Activated CD4-positive, alpha-beta memory T cell treated with anti-CD3 and anti-CD28 coated beads, Interleukin-2, amount 10 ng/mL, durations not matched to agents 7 days and 5 days (primary cell): ENCODE data around the gene TDRD5. TPM values are rescaled to one million over a fixed set of nuclear protein-coding genes. Genes with fewer than 3 reads are reported as not detected.

ENCODE experiments used
- CTCF ChIA-PET: fragments of 350-600 bp; sonication (Branson Sonifier 250); formaldehyde crosslinking; loops from one replicate; lab custom pipeline; 2021; ENCODE audit warnings: antibody characterized with exemption, inconsistent platforms; lab: Charles Lee
- POLR2A ChIA-PET: fragments of 350-600 bp; sonication (Branson Sonifier 250); formaldehyde crosslinking; loops from one replicate; lab custom pipeline; 2021; ENCODE audit warnings: antibody characterized with exemption; lab: Charles Lee
- DNase-seq: peaks from one replicate; pipeline ENCODE4 v3.0.0-alpha.2; 2020
- H3K27ac Mint-ChIP-seq: one replicate; pipeline ENCODE4 v1.8.0; 2021; ENCODE audit warnings: mild to moderate bottlenecking, mixed read lengths
- H3K27me3 Mint-ChIP-seq: one replicate; pipeline ENCODE4 v1.8.0; 2021; ENCODE audit warnings: mixed read lengths
- H3K36me3 Mint-ChIP-seq: one replicate; pipeline ENCODE4 v1.8.0; 2021; ENCODE audit warnings: low read depth, mixed read lengths
- H3K4me1 Mint-ChIP-seq: one replicate; pipeline ENCODE4 v1.8.0; 2021; ENCODE audit warnings: mixed read lengths
- H3K4me3 Mint-ChIP-seq: one replicate; pipeline ENCODE4 v1.8.0; 2021; ENCODE audit warnings: mild to moderate bottlenecking, mixed read lengths
- H3K9me3 Mint-ChIP-seq: one replicate; pipeline ENCODE4 v1.8.0; 2021; ENCODE audit warnings: mixed read lengths
- total RNA-seq, 2 experiments: library from RNA; stranded (reverse); gene quantifications; one replicate each; pipeline ENCODE4 v1.2.3, GENCODE V29; 2021

The TDRD5 gene, protein sequence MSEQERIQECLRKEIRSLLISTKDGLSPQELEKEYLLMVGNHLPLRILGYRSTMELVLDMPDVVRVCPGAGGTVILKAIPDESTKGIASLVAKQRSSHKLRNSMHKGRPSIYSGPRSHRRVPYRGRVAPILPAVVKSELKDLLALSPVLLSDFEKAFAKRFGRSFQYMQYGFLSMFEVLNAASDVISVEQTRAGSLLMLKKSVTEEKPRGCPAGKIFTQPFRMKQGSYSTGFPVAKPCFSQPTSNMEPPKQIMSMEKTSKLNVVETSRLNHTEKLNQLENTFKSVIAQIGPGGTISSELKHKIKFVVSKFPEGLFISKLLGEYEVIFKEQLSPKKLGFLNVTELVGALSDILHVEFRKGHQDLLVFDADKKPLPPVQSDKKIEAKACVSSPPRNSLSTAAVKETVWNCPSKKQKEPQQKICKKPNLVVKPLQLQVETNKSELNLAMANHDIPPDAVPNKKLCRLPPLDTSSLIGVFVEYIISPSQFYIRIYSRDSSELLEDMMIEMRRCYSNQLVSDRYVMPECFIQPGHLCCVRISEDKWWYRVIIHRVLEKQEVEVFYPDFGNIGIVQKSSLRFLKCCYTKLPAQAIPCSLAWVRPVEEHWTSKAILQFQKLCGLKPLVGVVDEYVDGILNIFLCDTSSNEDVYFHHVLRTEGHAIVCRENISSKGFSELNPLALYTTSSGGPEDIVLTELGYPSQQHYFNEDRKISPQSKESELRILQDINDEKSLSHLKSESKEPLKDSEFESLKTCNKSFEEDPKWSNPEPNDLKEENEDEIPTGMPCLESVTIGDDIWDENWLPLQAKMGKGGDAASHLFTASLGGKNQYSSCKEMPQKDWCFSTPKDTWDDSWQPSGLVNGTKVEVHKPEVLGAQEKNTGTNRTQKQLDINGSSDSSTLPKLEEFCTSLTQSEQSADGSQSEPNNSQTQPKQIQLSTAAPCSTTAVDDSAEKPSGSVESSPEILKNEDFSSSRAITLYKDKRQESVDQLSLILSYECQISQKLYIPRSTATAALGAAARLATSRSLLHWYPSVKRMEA
- total RNA-seq: not detected

DNA sequence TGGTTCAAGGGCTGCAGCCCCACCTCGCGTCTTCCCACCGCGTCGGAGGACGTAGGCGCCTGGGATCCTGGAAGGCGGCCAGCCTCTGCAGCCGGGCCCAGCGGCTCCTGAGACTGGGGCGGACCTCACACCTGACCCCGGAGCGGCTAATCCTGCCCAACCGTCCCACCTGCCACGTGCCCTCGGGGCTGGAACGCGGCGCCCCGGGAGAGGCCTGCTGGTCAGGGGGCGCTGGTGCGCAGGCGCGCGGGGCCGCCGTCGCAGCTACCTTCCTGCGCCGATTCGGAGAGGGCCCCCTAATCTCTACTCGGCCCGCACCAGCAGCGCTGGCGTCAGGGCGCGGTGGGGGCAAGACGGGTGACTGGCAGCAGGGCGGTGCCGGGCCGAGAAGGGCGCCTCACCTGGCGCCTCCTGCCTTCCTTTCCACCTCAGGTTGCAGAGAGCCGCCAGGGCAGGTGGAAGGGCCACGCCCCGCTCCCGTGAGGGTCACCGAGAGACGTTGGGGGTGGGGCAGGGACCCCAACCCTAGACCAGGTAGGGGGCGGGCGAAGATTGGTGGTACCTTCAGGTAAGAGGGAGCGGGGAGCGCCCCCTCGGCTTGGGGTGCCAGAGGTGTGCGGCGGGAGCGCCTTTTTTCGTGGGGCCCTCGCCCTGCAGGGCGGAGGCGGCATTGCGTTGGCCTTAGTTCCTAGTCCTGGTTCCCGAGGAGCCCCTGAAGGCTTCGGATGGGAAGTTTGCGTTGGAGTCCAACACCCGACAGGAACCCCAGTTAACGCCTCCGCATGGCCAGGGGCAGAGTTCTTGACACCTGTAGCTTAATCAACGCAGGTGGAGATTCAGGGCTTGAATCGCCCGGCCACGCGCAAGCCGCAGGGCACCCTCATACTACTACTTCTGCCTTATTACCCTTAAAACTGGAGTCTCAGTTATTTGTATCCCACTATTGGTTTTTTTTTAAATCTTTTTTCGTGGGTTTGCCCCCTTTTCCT is at the start of gene TDRD5:
TSS of gene TDRD5 (plus strand) at position 241 of the 989 bp plus-strand sequence. CDS start 784 bp downstream, outside the sequence.
- Mint-ChIP-seq H3K27ac (no peak within 1 kb of the TSS), H3K27me3 (peaks cover 21% of the 10 kb centered on the region), H3K4me3 (no peak within 1 kb of the TSS), H3K9me3 (no peaks in the 10 kb centered on the region), H3K36me3 (no peaks in the 10 kb centered on the region), H3K4me1 (no peaks in the 10 kb centered on the region)
- ChIA-PET CTCF (no interaction called here), POLR2A (no interaction called here)
- DNase-seq: no peak

DNA sequence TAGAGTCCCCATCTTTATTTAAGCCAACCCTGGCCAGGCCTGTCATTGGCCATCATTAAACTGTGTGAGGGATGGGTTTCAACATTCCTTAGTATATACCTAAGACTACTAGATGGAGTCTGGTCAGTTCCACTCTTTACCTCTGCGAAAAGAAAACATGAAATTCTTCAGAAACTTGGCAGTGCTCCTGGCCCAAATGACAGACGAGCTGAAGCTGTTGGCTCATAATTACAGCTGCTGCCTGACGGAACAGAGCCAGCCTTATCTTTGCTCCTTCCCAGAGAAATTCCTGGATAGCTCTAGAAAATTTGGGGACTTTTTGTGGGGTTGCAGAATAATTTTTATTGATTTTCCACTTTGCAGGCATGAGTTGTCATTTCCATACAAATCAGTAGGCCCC is 46.3 kb upstream of the TDRD5 start:
- Mint-ChIP-seq H3K4me1 (no peaks in the 10 kb centered on the region), H3K27me3 (no peaks in the 10 kb centered on the region), H3K9me3 (no peaks in the 10 kb centered on the region), H3K27ac (no peak overlapping the region), H3K4me3 (no peak overlapping the region), H3K36me3 (no peaks in the 10 kb centered on the region)
- CTCF ChIA-PET: no interaction called here
- POLR2A ChIA-PET: no interaction called here
- no peak for DNase-seq

DNA sequence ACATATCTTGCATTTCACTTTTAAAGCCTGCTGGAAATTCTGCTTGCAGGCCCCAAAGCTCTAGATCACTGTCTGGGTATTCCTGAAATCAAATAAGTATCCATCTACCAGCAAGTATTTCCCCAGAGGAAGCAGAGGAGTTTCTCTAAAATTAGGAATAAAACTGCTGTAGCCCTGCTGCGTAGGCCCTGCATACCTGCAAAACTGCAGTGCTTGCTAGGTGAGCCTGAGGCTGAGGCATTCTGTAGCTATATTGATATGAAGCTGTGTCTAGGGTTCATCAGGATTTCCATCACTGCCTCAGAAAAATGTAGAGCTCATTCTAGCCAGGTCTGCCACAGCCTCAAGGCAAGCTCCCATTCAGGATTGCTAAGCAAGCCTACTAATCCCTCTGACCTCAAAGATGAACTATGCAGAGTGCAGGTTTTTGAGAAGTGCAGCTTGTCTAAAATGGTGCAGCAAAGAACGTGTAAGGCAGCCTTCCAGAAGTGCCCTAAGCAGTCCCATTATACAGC is 44.6 kb upstream of the TDRD5 start:
- Mint-ChIP-seq H3K27me3 (no peaks in the 10 kb centered on the region), H3K36me3 (no peaks in the 10 kb centered on the region), H3K27ac (no peak overlapping the region), H3K4me1 (no peaks in the 10 kb centered on the region), H3K4me3 (no peak overlapping the region), H3K9me3 (no peaks in the 10 kb centered on the region)
- ChIA-PET POLR2A (no interaction called here), CTCF (no interaction called here)
- DNase-seq: no peak

DNA sequence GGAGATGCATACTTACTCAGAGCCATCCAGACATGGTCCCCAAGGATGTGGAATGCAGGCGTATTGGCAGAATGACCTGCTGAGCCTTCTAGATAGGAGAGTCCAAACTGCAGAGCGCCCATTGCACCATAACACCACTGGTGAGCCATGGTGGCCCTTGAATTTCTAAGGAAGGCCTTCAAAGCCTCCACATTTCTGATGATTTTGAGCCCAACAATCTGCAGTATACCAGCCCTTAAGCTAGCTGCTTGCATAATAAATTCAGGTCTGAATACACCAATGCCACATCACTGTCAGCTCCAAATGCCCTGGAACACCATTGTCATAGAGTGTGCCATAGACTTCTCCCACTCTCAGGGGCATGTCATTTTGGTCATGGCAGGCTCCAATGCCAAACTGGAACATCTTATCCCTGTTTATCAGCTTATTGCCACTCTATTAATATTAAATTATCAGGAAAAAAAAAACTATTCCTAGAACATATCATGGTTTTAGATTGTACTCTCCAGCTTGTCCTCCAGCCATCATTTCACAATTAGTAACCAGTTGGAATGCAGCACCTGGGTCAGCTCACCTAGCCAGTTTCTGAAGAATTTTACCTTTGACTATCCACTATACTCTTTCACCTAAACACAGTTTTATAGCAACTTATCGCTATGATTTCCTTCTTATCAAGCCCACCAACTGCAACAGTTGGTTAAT is 42.8 kb upstream of the TDRD5 start:
- DNase-seq: no peak
- ChIA-PET POLR2A (no interaction called here), CTCF (no interaction called here)
- H3K4me3 Mint-ChIP-seq: no peak overlapping the region
- no peaks in the 10 kb centered on the region for H3K27me3 Mint-ChIP-seq
- H3K4me1 Mint-ChIP-seq: no peaks in the 10 kb centered on the region
- no peaks in the 10 kb centered on the region for H3K36me3 Mint-ChIP-seq
- H3K27ac Mint-ChIP-seq: no peak overlapping the region
- H3K9me3 Mint-ChIP-seq: no peaks in the 10 kb centered on the region

DNA sequence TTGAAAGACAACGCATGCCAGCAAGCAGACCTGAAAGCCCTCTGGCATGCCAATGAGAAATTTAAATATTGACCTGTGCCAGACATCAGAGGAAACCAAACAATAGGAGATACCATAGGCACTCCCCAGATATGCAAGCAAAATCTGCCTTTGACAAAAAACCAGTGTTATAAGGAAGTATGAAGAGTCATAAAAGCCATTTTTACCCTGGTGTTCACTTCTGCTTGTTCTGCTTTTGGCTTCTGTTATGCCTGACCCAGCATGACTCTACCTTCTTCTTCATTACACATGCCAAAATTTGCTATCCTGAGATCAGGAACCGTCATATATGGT is 42.3 kb upstream of the TDRD5 start:
- CTCF ChIA-PET: no interaction called here
- no peaks in the 10 kb centered on the region for H3K36me3 Mint-ChIP-seq
- DNase-seq: no peak
- H3K4me3 Mint-ChIP-seq: no peak overlapping the region
- no peak overlapping the region for H3K27ac Mint-ChIP-seq
- POLR2A ChIA-PET: no interaction called here
- H3K9me3 Mint-ChIP-seq: no peaks in the 10 kb centered on the region
- H3K4me1 Mint-ChIP-seq: no peaks in the 10 kb centered on the region
- no peaks in the 10 kb centered on the region for H3K27me3 Mint-ChIP-seq

DNA sequence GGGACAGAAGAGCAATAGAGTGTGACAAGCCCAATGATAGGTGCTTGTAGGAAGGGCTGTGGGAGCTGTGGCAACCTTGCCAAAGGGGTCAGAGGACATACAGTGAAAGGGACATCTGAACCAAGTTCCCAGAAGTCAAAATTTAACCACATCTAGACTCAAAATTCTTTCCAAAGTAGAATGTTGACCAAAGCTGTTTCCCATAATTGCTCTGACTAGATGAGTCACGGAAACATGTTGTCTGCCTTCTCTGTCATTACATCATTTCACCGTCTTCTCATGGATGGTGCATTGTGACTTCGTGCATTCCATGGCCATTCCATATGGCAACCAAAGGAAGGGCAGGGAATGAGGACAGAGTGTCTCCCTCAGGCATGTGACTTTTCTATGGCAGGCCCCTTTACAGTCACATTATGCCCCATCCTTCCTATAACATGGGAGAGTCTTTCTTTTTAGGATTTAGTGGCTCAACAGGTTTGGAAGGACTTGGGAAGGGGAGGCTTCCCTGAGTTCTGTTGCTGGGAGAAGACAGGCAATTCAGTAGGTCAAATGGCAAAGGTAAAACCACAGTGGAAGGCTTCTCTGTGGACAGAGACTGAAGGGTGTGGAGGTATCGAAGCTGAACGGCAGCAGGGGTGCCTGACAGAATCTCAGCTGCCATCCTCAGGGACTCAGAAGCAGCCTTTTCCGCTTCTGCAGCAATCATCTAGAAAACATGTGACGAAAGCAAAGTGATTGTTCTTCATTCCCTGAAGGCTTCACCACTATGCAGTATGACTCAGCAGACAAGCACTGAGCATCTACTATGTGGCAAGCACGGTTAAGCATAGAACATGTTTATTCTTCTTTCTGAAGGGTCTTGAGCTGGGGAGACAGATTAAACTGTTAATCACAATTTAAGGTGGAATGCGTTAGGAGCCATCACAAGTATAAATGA is 40.6 kb upstream of the TDRD5 start:
- no peak overlapping the region for H3K4me3 Mint-ChIP-seq
- H3K4me1 Mint-ChIP-seq: no peaks in the 10 kb centered on the region
- H3K36me3 Mint-ChIP-seq: no peaks in the 10 kb centered on the region
- no peak overlapping the region for H3K27ac Mint-ChIP-seq
- ChIA-PET CTCF (no interaction called here), POLR2A (no interaction called here)
- H3K9me3 Mint-ChIP-seq: no peaks in the 10 kb centered on the region
- DNase-seq: no peak
- H3K27me3 Mint-ChIP-seq: no peaks in the 10 kb centered on the region

DNA sequence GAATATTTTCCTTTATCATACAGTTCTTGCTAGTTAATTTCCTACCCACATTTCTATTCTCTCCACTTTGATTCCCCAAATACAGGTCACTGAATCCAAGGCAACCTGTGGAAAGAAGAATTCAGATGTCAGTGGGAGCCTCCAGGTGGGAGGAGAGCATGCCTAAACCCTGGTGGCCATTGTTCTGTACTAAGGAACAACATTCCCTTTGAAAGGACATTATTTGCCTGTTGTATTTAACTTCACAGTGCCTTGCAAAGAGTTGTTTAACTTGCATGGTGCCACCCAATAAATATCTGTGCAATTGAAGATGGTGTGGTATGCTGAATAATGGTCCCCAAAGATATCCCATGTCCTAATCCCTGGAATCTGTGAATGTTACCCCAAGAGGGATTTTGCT is 37.2 kb upstream of the TDRD5 start:
- DNase-seq: no peak
- Mint-ChIP-seq H3K27me3 (peaks cover 2% of the 10 kb centered on the region), H3K4me3 (no peak overlapping the region), H3K4me1 (no peaks in the 10 kb centered on the region), H3K36me3 (no peaks in the 10 kb centered on the region), H3K9me3 (no peaks in the 10 kb centered on the region), H3K27ac (no peak overlapping the region)
- CTCF ChIA-PET: no interaction called here
- POLR2A ChIA-PET: no interaction called here

DNA sequence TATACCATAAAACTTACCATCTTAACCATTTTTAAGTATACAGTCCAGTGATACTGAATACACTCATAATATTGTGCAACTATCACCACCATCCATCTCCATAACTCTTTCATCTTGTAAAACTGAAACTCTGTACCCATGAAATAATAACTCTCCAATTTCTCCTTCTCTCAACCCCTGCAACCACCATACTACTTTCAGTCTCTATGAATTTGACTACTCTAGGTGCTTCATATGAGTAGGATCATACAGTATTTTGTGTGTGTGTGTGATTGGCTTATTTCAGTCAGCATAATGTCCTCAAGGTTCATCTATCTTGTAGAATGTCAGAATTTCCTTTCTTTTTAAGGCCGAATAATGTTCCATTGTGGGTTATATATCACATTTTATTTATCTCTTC is 33.6 kb upstream of the TDRD5 start:
- CTCF ChIA-PET: no interaction called here
- H3K27me3 Mint-ChIP-seq: peaks cover 2% of the 10 kb centered on the region
- no peaks in the 10 kb centered on the region for H3K36me3 Mint-ChIP-seq
- no peaks in the 10 kb centered on the region for H3K9me3 Mint-ChIP-seq
- POLR2A ChIA-PET: no interaction called here
- no peak overlapping the region for H3K27ac Mint-ChIP-seq
- H3K4me1 Mint-ChIP-seq: no peaks in the 10 kb centered on the region
- DNase-seq: no peak
- no peak overlapping the region for H3K4me3 Mint-ChIP-seq

DNA sequence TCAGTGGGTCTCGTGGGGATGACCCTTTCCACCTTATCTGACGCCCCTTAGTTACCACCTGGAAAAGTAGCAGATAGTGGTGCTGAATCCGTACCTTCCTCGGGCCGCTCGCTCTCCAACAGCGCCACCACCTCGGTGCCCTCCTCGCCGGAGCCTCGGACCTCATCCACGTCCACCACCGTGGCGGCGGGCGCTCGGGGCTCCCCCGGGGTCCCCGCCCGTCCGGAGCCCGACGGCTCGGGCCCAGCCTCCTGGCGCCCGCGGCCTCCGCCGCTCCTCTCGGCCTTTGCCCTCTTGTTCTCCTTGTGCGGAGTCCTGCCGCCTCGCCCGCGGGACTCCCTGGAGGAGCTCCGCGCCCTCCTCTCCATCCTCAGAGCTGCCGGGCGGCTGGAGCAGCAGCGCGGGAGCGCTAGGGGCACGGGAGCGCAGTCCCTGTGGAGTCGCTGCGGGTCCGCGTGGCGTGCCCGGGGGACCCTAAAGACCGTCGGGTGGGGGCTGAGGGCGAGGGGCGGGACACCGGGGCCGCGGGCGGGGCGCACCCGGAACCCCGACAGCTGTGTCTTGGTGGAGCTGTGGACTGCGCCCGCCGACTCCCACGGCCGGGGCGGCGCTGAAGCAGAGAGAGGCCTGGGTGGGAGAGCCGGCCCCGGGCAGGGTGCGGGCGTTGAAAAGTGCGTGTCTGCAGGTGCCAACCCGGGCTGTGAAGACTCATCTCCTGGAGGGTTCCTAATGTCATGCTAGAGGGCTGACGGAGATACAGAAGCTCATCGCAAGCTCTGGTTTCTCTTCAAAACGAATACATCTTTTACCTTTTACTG is 15.9 kb upstream of the TDRD5 start, which contains the start of gene NPHS2:
TSS of gene NPHS2 (minus strand) at position 452 of the 818 bp plus-strand sequence. CDS start at position 368, 84 bp downstream.
- POLR2A ChIA-PET: no interaction called here
- Mint-ChIP-seq H3K9me3 (no peaks in the 10 kb centered on the region), H3K36me3 (no peaks in the 10 kb centered on the region), H3K4me3 (no peak within 1 kb of the TSS), H3K27me3 (peaks cover 43% of the 10 kb centered on the region), H3K27ac (no peak within 1 kb of the TSS), H3K4me1 (no peaks in the 10 kb centered on the region)
- DNase-seq: no peak
- CTCF ChIA-PET: no interaction called here

DNA sequence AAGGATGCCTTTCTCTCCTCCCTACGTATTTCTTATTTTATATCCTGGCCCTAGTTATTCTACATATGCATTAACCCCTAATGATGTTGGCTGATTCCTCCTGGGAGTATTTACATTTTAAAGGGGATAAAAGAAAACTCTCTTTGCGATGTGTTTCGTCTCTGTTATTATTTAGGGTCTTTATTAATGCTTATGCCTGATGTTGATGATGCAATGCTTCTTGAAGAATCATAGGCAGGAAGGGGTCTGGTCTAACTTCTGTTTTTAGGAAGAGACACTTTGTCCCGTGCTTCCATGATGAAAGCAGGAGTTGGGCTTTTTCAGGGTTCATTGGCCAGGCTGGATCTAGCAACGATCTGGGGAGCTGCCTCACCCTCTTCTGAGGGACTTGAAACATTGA is 15.1 kb upstream of the TDRD5 start:
- no peaks in the 10 kb centered on the region for H3K36me3 Mint-ChIP-seq
- no peak overlapping the region for H3K4me3 Mint-ChIP-seq
- POLR2A ChIA-PET: no interaction called here
- DNase-seq: no peak
- no peak overlapping the region for H3K27ac Mint-ChIP-seq
- H3K4me1 Mint-ChIP-seq: no peaks in the 10 kb centered on the region
- peaks cover 43% of the 10 kb centered on the region for H3K27me3 Mint-ChIP-seq
- CTCF ChIA-PET: no interaction called here
- H3K9me3 Mint-ChIP-seq: no peaks in the 10 kb centered on the region
